Stimulated activated CD8-positive, alpha-beta memory T cell treated with anti-CD3 and anti-CD28 coated beads, Interleukin-2, amount 100 ng/mL, for 1 hour (primary cell): ENCODE data around the gene ATP5PB.

ENCODE experiments used
- DNase-seq, 2 donors: peaks; one replicate each; pipeline ENCODE4 v3.0.0-alpha.2; 2020; ENCODE audit warnings: low read depth in 2 of 2

Gene ATP5PB

DNA sequence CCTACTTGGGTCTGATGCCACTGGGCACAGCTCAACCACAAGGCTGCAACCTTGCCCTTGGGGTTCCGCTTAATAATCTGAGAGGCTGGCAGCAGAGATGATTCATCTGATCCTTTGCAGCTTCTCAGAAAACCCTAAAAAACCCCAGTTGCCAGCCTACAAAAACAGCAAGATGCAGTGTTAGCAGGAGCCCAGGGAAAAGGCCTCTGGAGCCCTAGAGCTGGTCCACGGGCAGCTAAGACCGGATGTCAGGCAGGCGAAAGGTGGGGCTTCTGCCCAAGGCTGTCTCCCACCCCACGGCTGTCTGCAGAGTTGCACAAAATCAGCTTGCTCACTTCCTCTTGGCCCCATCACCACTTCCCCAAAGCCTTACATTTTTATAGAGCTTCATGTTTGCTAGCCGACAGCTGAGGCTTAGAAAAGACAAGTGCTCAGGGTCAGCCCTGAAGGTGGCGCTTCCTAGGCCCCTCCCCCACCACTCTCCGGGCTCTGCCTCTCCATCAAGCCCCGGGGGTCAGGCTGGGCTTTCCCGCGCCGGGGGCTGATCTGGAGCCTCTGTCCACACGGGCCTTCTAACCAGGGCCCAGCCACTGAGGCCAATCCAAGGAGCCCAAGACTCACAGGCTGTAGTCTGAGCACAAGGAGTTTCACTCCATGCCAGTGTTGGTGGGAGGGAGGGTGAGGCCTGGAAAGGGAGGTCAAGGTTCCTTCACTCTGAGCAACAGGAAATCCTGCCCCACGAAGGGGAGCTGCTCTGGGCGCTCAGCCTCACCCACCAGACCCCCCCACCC is 58.3 kb downstream of the ATP5PB start:
- DNase-seq: peak; percentile 43 to 48

DNA sequence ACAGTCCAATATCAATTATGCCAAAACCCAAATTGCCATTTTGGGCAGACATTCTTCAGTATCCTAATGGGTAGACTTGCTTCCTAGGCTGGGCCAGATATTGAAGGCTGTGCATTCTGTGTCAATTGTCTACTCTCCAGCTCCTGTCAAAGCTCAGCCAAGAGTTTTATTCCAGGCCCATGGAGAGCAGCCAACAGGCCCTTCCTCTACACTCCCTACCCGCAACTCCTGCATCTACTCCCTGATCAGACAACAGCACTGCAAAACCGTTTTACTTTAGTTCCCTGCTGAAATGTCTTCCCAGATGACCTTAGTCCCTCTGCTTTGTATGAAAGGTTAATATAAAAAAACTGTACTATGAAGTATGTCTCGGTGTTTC is 60.7 kb downstream of the ATP5PB start:
- DNase-seq: no peak

DNA sequence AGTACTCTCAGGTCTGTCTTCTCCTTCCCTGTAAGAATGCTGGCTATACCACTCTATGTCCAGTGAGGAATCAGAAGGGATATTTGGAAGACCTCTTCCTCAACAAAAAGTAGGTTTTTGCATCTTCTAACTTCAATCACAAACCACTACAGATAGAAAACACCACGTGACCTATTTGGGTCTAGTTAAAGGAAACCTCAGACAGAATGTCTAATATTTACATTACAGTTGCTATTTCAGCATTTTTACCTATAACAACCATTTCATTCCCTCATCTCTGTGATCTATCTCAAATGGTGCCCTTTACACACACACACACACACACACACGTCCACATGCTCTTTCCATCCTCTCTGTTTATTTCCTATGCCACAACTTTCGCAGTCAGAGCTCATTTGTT is 62.1 kb downstream of the ATP5PB start:
- DNase-seq: no peak
